DOHH2 (cell line): Measurements from ENCODE around the gene MTM1.

Experiments
- H3F3A ChIP-seq: fragments of 200-600 bp; sonication (generic), shearing (Covaris generic); 2 replicates; pipeline ENCODE4 v1.6.0; 2016; ENCODE audit warnings: antibody characterized with exemption, mild to moderate bottlenecking; ENCODE audit not compliant: control insufficient read depth, insufficient read depth
- H3K27ac ChIP-seq: fragments of 200-600 bp; sonication (generic); 2 replicates; pipeline ENCODE4 v1.5.1; 2014; ENCODE audit warnings: low read depth, mild to moderate bottlenecking, low read length, moderate library complexity
- H3K27me3 ChIP-seq: fragments of 200-600 bp; sonication (generic); 2 replicates; pipeline ENCODE4 v1.6.1; 2014; ENCODE audit warnings: mild to moderate bottlenecking, low read length, mixed read lengths; ENCODE audit not compliant: control insufficient read depth
- H3K36me3 ChIP-seq: fragments of 200-600 bp; sonication (generic); 2 replicates; pipeline ENCODE4 v1.6.1; 2014; ENCODE audit warnings: mild to moderate bottlenecking, low read length, moderate library complexity, mixed read lengths; ENCODE audit not compliant: control insufficient read depth
- H3K4me1 ChIP-seq: fragments of 200-600 bp; sonication (generic); 2 replicates; pipeline ENCODE4 v1.6.1; 2014; ENCODE audit warnings: mild to moderate bottlenecking, low read length, mixed read lengths; ENCODE audit not compliant: control insufficient read depth
- H3K4me2 ChIP-seq: fragments of 200-600 bp; sonication (generic); 2 replicates; pipeline ENCODE4 v1.6.0; 2014; ENCODE audit warnings: mild to moderate bottlenecking, low read length, moderate library complexity
- H3K4me3 ChIP-seq: fragments of 200-600 bp; sonication (generic); 2 replicates; pipeline ENCODE4 v1.5.1; 2014; ENCODE audit warnings: mild to moderate bottlenecking, low read length, mixed read lengths
- H3K79me2 ChIP-seq: fragments of 200-600 bp; sonication (generic); 2 replicates; pipeline ENCODE4 v1.6.1; 2014; ENCODE audit warnings: mild to moderate bottlenecking, low read length, mixed read lengths; ENCODE audit not compliant: control insufficient read depth
- H3K9me2 ChIP-seq: fragments of 200-600 bp; sonication (generic); replicated peaks from 2 replicates; pipeline ENCODE4 v1.6.1; 2014; ENCODE audit warnings: mild to moderate bottlenecking, low read length, mixed read lengths; ENCODE audit not compliant: control insufficient read depth
- H3K9me3 ChIP-seq: fragments of 200-600 bp; sonication (generic); 2 replicates; pipeline ENCODE4 v1.6.1; 2014; ENCODE audit warnings: antibody characterized with exemption, low read length, mixed read lengths; ENCODE audit not compliant: control insufficient read depth, insufficient read depth
- H4K20me1 ChIP-seq: fragments of 200-600 bp; sonication (generic); 2 replicates; pipeline ENCODE4 v1.6.0; 2014; ENCODE audit warnings: low read depth, mild to moderate bottlenecking, antibody characterized with exemption, low read length, moderate library complexity; ENCODE audit not compliant: control insufficient read depth, insufficient read depth
- CTCF ChIP-seq: fragments of 200-600 bp; sonication (generic); IDR thresholded peaks from one replicate; pipeline ENCODE4 v1.5.1; 2014; ENCODE audit warnings: antibody characterized with exemption, mild to moderate bottlenecking, low read depth, low read length; ENCODE audit not compliant: poor library complexity, severe bottlenecking
- EZH2phosphoT487 ChIP-seq: fragments of 200-600 bp; sonication (generic); IDR thresholded peaks from 2 replicates; pipeline ENCODE4 v1.6.1; 2017; ENCODE audit warnings: borderline replicate concordance, mild to moderate bottlenecking, antibody characterized with exemption, low read length, moderate library complexity, mixed read lengths

The MTM1 gene

GRCh38 chrX:150537851-150538250 is 30.6 kb upstream of the MTM1 start:
- H3K9me2 ChIP-seq: no peaks in the 10 kb centered on the region
- H3K4me1 ChIP-seq: no peaks in the 10 kb centered on the region
- H3K4me2 ChIP-seq: no peak overlapping the region
- H3K36me3 ChIP-seq: no peaks in the 10 kb centered on the region
- H3K27ac ChIP-seq: no peak overlapping the region
- H3K9me3 ChIP-seq: no peaks in the 10 kb centered on the region
- H4K20me1 ChIP-seq: no peaks in the 10 kb centered on the region
- H3K4me3 ChIP-seq: no peak overlapping the region
- no peak for TF ChIP-seq EZH2phosphoT487
- no peak for TF ChIP-seq CTCF
- no peaks in the 10 kb centered on the region for H3K79me2 ChIP-seq
- no peaks in the 10 kb centered on the region for H3F3A ChIP-seq
- H3K27me3 ChIP-seq: no peaks in the 10 kb centered on the region

GRCh38 chrX:150540965-150541364 is 27.5 kb upstream of the MTM1 start:
- H3F3A ChIP-seq: no peaks in the 10 kb centered on the region
- no peaks in the 10 kb centered on the region for H3K27me3 ChIP-seq
- H3K9me3 ChIP-seq: no peaks in the 10 kb centered on the region
- no peak overlapping the region for H3K27ac ChIP-seq
- no peaks in the 10 kb centered on the region for H3K4me1 ChIP-seq
- TF ChIP-seq CTCF (no peak), EZH2phosphoT487 (no peak)
- H3K9me2 ChIP-seq: no peaks in the 10 kb centered on the region
- H3K4me2 ChIP-seq: no peak overlapping the region
- H4K20me1 ChIP-seq: no peaks in the 10 kb centered on the region
- H3K36me3 ChIP-seq: no peaks in the 10 kb centered on the region
- H3K79me2 ChIP-seq: no peaks in the 10 kb centered on the region
- no peak overlapping the region for H3K4me3 ChIP-seq

- TF ChIP-seq CTCF: no peak
- Histone ChIP-seq H3F3A (no peaks in the 10 kb centered on the region), H4K20me1 (no peaks in the 10 kb centered on the region), H3K79me2 (no peaks in the 10 kb centered on the region), H3K36me3 (no peaks in the 10 kb centered on the region), H3K27ac (no peak overlapping the region), H3K9me3 (no peaks in the 10 kb centered on the region), H3K4me3 (no peak overlapping the region), H3K27me3 (no peaks in the 10 kb centered on the region), H3K4me1 (peaks cover 16% of the 10 kb centered on the region), H3K9me2 (no peaks in the 10 kb centered on the region), H3K4me2 (no peak overlapping the region)
Measured at GRCh38 chrX:150542846-150543229, 25.6 kb upstream of the MTM1 start.
